Motor neuron (in vitro differentiated cells): Measurements from ENCODE around the gene AGAP1. TPM values are rescaled to one million over a fixed set of nuclear protein-coding genes. Genes with fewer than 3 reads are reported as not detected.
"Not testable (repeated sequence)": the region's sequence is repeated elsewhere in the genome, so short reads cannot be mapped to it uniquely, and the experiment has no call there.

ENCODE experiments used
- ATAC-seq, 8 experiments: fragments of 200-7000 bp; cut with Tn5 transposase; replicated peaks in 6 of 8; 2 replicates each; pipeline ENCODE4 v1.8.0; 2021; ENCODE audit warnings: mild to moderate bottlenecking in 8 of 8, moderate library complexity in 8 of 8
- H3K27ac ChIP-seq, 2 donors: fragments of 250-450 bp; sonication (Bioruptor Pico); 2 replicates each; pipeline ENCODE4 v1.9.0; 2021; ENCODE audit warnings: antibody characterized with exemption in 2 of 2, mild to moderate bottlenecking in 2 of 2, moderate library complexity in 1 of 2
- H3K4me1 ChIP-seq, 2 donors: fragments of 250-450 bp; sonication (Bioruptor Pico); replicated peaks in 1 of 2; 2 replicates each; pipeline ENCODE4 v1.6.1; 2021; ENCODE audit warnings: antibody characterized with exemption in 2 of 2, mild to moderate bottlenecking in 2 of 2, moderate library complexity in 1 of 2
- H3K4me3 ChIP-seq, 5 donors: fragments of 250-450 bp; sonication (Bioruptor Pico); 2 replicates each; pipeline ENCODE4 v1.9.0; 2021; ENCODE audit warnings: antibody characterized with exemption in 5 of 5, mild to moderate bottlenecking in 5 of 5, moderate library complexity in 4 of 5
- WGBS, 10 experiments: fragments of 450-650 bp; shearing (Covaris generic); methylation state at CpG; one replicate each; pipeline ENCODE4 v1.0.0; 2022; 5-methylcytosine and 5-hydroxymethylcytosine counted together
- in situ Hi-C, 9 experiments: fragments of 400-800 bp; cut with MboI; loops; one replicate each; pipeline ENCODE4 v1.15.0; 2021; ENCODE audit warnings: low sequenced_read_pairs in 9 of 9, low pct_unique_long_range_greater_than_20kb in 2 of 9; ENCODE audit not compliant: unreplicated experiment in 9 of 9
- total RNA-seq, 8 experiments: library from RNA; unstranded; fragments of 300-600 nt; gene quantifications; 2 replicates each; pipeline versions ENCODE4 v1.2.3 to v1.2.4, GENCODE V29; 2022

The AGAP1 gene
- total RNA-seq, 8 experiments from 2014 or later = 5.9 to 51.1 (median 34.3) TPM

- in situ Hi-C loops = loop anchor here in 3 of 9 experiments (25.0 kb wide), 1 partner anchor 1308 kb away; no protein-coding TSS in a partner anchor
- peaks cover 29 to 31% of the 10 kb centered on the region in 2 donors for H3K4me1 ChIP-seq
- no peak overlapping the region for H3K4me3 ChIP-seq
- ATAC-seq = peak in 5 of 8 experiments; percentile 30 to 70 (median 47)
- peak overlapping the region in 1 of 2 donors; percentile 44 for H3K27ac ChIP-seq
- WGBS, 10 experiments = 0 to 94% (median 43%) methylated on average over 1 to 13 of the region's 21 CpGs
These were observed 260.7 kb downstream of the AGAP1 start for GRCh38 chr2:235754357-235755207.

GRCh38 chr2:235756491-235756890 is 262.6 kb downstream of the AGAP1 start:
- ATAC-seq = peak in 5 of 8 experiments; percentile 18 to 86 (median 80)
- Histone ChIP-seq H3K27ac (no peak overlapping the region), H3K4me3 (no peak overlapping the region), H3K4me1 (peaks cover 29 to 31% of the 10 kb centered on the region in 2 donors)
- in situ Hi-C loops = loop anchor here in 3 of 9 experiments (25.0 kb wide), 1 partner anchor 1306 kb away; no protein-coding TSS in a partner anchor
- 20 to 100% (median 80%) methylated on average over 1 to 5 of the region's 10 CpGs; no CpG with 5 or more reads in 3 of the 10 experiments for WGBS, 10 experiments

DNA sequence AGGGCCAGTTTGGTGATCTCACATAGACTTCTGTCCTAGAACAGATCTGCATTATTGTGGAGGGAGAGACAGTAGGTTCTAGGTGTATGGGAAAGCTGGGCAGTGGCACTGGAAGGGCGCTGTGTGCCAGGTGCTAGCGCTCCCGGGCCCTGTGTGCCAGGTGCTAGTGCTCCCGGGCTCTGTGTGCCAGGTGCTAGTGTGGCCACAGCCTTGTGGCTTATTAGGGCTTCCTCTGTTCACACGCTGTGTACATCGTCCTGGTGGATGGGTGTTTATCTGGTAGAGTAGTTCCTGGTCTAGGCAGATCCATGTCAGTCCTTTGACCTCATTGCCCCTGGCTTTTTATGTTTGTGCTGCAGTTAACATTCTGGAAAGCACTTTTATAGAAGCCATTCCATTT is 263.4 kb downstream of the AGAP1 start:
- peak in 1 of 8 experiments; percentile 11 for ATAC-seq
- 69 to 100% (median 97%) methylated on average over 1 to 4 of the region's 6 CpGs; no CpG with 5 or more reads in 3 of the 10 experiments for WGBS, 10 experiments
- Histone ChIP-seq H3K4me1 (peaks cover 29 to 31% of the 10 kb centered on the region in 2 donors), H3K4me3 (no peak overlapping the region), H3K27ac (no peak overlapping the region)
- in situ Hi-C loops = loop anchor here in 3 of 9 experiments (25.0 kb wide), 1 partner anchor 1305 kb away; no protein-coding TSS in a partner anchor

- Histone ChIP-seq H3K4me3 (no peak overlapping the region), H3K4me1 (peaks cover 29 to 31% of the 10 kb centered on the region in 2 donors), H3K27ac (no peak overlapping the region)
- no peak for ATAC-seq
- WGBS, 10 experiments = 83 to 92% (median 88%) methylated on average over 1 to 6 of the region's 6 CpGs; no CpG with 5 or more reads in 5 of the 10 experiments
- in situ Hi-C loops = loop anchor here in 3 of 9 experiments (25.0 kb wide), 1 partner anchor 1305 kb away; no protein-coding TSS in a partner anchor
These were observed 263.8 kb downstream of the AGAP1 start for GRCh38 chr2:235757640-235758039.

DNA sequence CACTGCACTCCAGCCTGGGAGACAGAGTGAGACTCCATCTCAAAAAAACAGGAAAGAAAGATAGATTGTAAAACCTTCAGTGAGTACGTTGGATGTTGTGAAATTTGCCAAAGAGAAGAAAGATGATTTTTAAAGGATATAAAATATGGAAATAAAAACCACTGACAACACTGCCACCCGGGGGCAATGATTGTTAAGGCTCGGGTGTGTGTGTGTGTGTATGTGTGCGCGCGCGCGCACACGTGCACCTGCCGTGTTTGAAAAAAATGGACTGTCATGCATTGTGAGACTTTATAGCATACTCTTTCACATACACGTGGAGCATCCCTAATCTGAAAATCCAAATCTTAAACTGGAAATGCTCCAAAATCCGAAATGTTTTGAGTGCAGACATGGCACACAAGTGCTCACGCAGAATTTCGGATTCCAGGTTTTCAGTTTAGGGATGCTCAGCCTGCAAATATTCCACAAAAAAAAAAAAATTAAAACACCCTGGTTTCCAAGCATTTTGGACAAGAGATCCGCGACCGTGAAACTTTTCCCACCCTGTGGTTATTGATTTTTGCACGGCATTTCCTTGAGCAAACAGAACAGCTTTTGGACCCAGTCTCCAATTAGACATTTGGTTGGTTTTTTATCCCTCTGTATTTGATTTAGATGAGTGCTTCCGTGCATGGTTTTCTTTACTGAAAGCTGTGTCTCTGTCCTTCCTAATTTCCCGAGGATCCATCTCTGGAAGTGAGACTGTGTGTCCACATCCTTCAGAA is 269.2 kb downstream of the AGAP1 start:
- Histone ChIP-seq H3K4me3 (no peak overlapping the region), H3K4me1 (peaks cover 0 to 5% of the 10 kb centered on the region in 2 donors), H3K27ac (no peak overlapping the region)
- ATAC-seq = no peak
- 65 to 100% (median 90%) methylated on average over 1 to 20 of the region's 20 CpGs; no CpG with 5 or more reads in 1 of the 10 experiments for WGBS, 10 experiments
- in situ Hi-C loops = loop anchor here in 3 of 9 experiments (25.0 kb wide), 1 partner anchor 1299 kb away; no protein-coding TSS in a partner anchor

GRCh38 chr2:235763816-235764215 is 270.0 kb downstream of the AGAP1 start:
- in situ Hi-C loops = loop anchor here in 3 of 9 experiments (25.0 kb wide), 1 partner anchor 1298 kb away; no protein-coding TSS in a partner anchor
- WGBS, 10 experiments = 83 to 100% (median 94%) methylated on average over 3 to 9 of the region's 20 CpGs; no CpG with 5 or more reads in 6 of the 10 experiments
- Histone ChIP-seq H3K4me1 (peaks cover 0 to 5% of the 10 kb centered on the region in 2 donors), H3K27ac (no peak overlapping the region), H3K4me3 (no peak overlapping the region)
- ATAC-seq = no peak

DNA sequence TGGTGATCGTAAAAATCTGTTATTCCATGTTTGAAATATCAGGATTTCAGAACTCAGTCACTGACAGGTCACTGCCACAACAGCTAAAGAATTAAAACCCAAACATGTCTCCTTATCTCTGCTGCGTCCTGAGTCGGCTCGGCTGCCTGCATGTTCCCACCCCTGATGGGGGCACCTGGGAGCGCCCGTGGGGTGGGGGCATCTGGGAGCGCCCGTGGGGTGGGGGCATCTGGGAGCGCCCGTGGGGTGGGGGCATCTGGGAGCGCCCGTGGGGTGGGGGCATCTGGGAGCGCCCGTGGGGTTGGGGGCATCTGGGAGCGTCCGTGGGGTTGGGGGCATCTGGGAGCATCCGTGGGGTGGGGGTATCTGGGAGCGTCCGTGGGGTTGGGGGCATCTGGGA is 270.6 kb downstream of the AGAP1 start:
- in situ Hi-C loops = loop anchor here in 3 of 9 experiments (25.0 kb wide), 1 partner anchor 1298 kb away; no protein-coding TSS in a partner anchor
- WGBS, 10 experiments = 67 to 100% (median 80%) methylated on average over 1 of the region's 19 CpGs; no CpG with 5 or more reads in 5 of the 10 experiments
- ATAC-seq, H3K4me1 ChIP-seq, H3K27ac ChIP-seq, H3K4me3 ChIP-seq: not testable (repeated sequence)

- peak; percentile 51 to 97 (median 92) for ATAC-seq
- in situ Hi-C loops = loop anchor here in 3 of 9 experiments (25.0 kb wide), 1 partner anchor 1297 kb away; no protein-coding TSS in a partner anchor
- H3K27ac ChIP-seq = no peak overlapping the region
- H3K4me3 ChIP-seq = no peak overlapping the region
- WGBS, 10 experiments = 37 to 87% (median 59%) methylated on average over 1 to 10 of the region's 30 CpGs; no CpG with 5 or more reads in 4 of the 10 experiments
- peaks cover 0 to 5% of the 10 kb centered on the region in 2 donors for H3K4me1 ChIP-seq
These were observed 271.5 kb downstream of the AGAP1 start for GRCh38 chr2:235765181-235765820.

DNA sequence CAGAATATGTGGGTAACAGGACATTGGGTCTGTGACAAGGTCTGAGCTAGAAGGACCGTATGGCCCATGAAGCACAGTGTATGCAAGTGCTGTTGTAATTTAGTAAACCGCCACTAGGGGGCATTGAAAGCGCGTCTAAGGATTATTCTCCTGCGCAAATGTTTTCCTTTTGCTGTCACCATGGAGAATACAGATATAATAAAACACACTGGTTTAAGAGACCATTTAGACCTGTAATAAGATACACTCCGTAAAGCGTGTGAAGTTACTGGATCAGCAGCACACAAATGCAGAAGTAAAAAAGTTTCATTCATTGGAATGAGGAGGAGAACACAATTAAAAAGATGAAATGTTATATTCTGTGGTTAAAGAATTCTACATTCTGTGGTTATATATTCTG is 272.4 kb downstream of the AGAP1 start:
- in situ Hi-C loops = loop anchor here in 3 of 9 experiments (25.0 kb wide), 1 partner anchor 1296 kb away; no protein-coding TSS in a partner anchor
- H3K4me1 ChIP-seq = peaks cover 0 to 5% of the 10 kb centered on the region in 2 donors
- peak; percentile 66 to 96 (median 78) for ATAC-seq
- 1 to 24% (median 6%) methylated on average over 1 to 7 of the region's 7 CpGs for WGBS, 10 experiments
- no peak overlapping the region for H3K27ac ChIP-seq
- no peak overlapping the region for H3K4me3 ChIP-seq

GRCh38 chr2:235768606-235769005 is 274.8 kb downstream of the AGAP1 start:
- 76 to 96% (median 94%) methylated on average over 4 to 11 of the region's 13 CpGs; no CpG with 5 or more reads in 6 of the 10 experiments for WGBS, 10 experiments
- H3K27ac ChIP-seq = no peak overlapping the region
- peaks cover 0 to 8% of the 10 kb centered on the region in 2 donors for H3K4me1 ChIP-seq
- in situ Hi-C loops = loop anchor here in 3 of 9 experiments (25.0 kb wide), 1 partner anchor 1294 kb away; no protein-coding TSS in a partner anchor
- ATAC-seq = no peak
- no peak overlapping the region for H3K4me3 ChIP-seq

DNA sequence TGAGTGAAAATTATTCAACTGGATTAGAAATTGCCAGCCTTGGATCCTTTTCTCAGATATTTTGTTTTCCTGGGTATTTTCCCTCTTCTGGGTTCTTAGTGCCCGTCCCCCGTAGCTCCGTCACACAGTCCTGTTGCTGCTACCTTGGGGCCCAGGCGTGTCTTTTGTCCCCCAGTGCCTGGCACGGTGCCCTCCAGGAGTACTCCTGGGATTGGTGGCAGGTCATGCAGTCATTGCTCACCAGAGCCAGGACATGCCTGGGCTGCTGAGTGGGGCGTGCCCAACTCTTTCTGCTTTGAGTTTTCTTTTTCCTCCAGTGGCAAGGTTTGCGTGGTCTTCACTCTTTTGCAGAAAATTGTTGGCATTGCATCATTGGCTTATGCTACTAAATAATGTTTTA is 275.2 kb downstream of the AGAP1 start:
- ATAC-seq = no peak
- Histone ChIP-seq H3K27ac (no peak overlapping the region), H3K4me3 (no peak overlapping the region), H3K4me1 (peaks cover 0 to 8% of the 10 kb centered on the region in 2 donors)
- in situ Hi-C loops = loop anchor here in 3 of 9 experiments (25.0 kb wide), 1 partner anchor 1293 kb away; no protein-coding TSS in a partner anchor
- 71 to 100% (median 98%) methylated on average over 1 to 6 of the region's 7 CpGs; no CpG with 5 or more reads in 4 of the 10 experiments for WGBS, 10 experiments
